Activated CD4-positive, CD25-positive, alpha-beta regulatory T cell (primary cell): ENCODE data around the gene FKBP8.

ENCODE experiments used
- DNase-seq, 4 experiments: peaks; one replicate each; lab custom pipeline; 2025; lab: John Stamatoyannopoulos, UW

Gene FKBP8

GRCh38 chr19:18502246-18502637 is 41.1 kb downstream of the FKBP8 start:
- DNase-seq, result no peak

GRCh38 chr19:18501832-18502231 is 41.5 kb downstream of the FKBP8 start:
- no peak for DNase-seq

- no peak for DNase-seq
These were observed 42.0 kb downstream of the FKBP8 start for GRCh38 chr19:18501351-18501750.

- no peak for DNase-seq
These were observed 42.6 kb downstream of the FKBP8 start for GRCh38 chr19:18500799-18501198.

- no peak for DNase-seq
These were observed 43.0 kb downstream of the FKBP8 start for GRCh38 chr19:18500376-18500775.

GRCh38 chr19:18499055-18499775 is 44.2 kb downstream of the FKBP8 start:
- no peak for DNase-seq

- DNase-seq, result no peak
These were observed 46.5 kb downstream of the FKBP8 start for GRCh38 chr19:18496980-18497256.

- peak in 3 of 4 experiments; percentile 18 to 25 (median 21) for DNase-seq
These were observed 47.0 kb downstream of the FKBP8 start for GRCh38 chr19:18496167-18496979.

GRCh38 chr19:18495204-18495911 is 48.0 kb downstream of the FKBP8 start:
- DNase-seq, result no peak

- DNase-seq, result no peak
These were observed 49.1 kb downstream of the FKBP8 start for GRCh38 chr19:18494267-18494607.

GRCh38 chr19:18493440-18494266 is 49.7 kb downstream of the FKBP8 start:
- DNase-seq, result no peak

GRCh38 chr19:18491995-18492953 is 51.1 kb downstream of the FKBP8 start:
- DNase-seq, result no peak

GRCh38 chr19:18490728-18491127 is 52.6 kb downstream of the FKBP8 start:
- no peak for DNase-seq

- no peak for DNase-seq
These were observed 53.7 kb downstream of the FKBP8 start for GRCh38 chr19:18489627-18490184.

- no peak for DNase-seq
These were observed 54.3 kb downstream of the FKBP8 start for GRCh38 chr19:18488838-18489626.

GRCh38 chr19:18488403-18488723 is 55.0 kb downstream of the FKBP8 start:
- no peak for DNase-seq

GRCh38 chr19:18487576-18488402 is 55.6 kb downstream of the FKBP8 start:
- DNase-seq, result no peak

GRCh38 chr19:18486746-18487145 is 56.6 kb downstream of the FKBP8 start:
- DNase-seq, result no peak

- DNase-seq, result no peak
These were observed 58.4 kb downstream of the FKBP8 start for GRCh38 chr19:18484992-18485391.
